Measurements from ENCODE around the gene VCAM1.
"Not testable (repeated sequence)": the region's sequence is repeated elsewhere in the genome, so short reads cannot be mapped to it uniquely, and the experiment has no call there.

VCAM1 gene

DNA sequence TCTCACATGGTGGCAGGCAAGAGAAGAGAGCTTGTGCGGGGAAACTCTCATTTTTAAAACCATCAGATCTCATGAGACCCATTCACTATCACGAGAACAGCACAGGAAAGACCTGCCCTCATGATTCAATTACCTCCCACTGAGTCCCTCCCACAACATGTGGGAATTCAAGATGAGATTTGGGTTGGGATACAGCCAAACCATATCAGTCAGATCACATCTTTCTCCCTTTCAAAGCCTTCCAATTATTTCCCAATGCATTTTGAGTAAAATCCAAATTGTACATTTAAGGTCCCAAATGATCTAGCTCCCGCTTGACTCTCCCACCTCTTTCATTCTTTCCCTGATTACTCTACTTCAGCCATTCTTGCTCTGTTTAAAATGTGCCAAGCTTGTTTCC is 62.2 kb downstream of the VCAM1 start:
- not testable (repeated sequence) for DNase-seq

- DNase-seq: no peak
Measured at GRCh38 chr1:100782473-100783039, 63.0 kb downstream of the VCAM1 start.

- DNase-seq: no peak
Measured at GRCh38 chr1:100785470-100786052, 66.0 kb downstream of the VCAM1 start.

DNA sequence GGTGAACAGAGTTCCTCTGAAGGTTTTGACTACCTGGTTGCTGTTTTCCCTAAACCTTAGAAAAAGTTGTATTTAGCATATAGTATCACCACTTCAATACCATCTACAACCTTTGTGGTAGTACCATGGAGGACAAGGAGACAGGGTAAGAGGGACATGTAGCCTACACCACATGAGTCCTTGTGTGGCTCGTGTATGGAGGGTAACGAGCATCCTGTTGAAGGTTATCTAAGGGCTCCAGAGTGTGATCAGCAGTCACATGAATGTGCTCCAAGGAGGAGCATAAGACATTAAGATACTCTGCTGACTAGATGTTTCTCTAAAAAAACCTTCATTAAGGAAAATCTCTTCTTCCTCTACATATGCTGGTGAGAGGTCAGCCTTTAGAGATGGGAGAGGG is 67.3 kb downstream of the VCAM1 start:
- DNase-seq: no peak
